ENCODE results near the gene MINK1. TPM values are rescaled to one million over a fixed set of nuclear protein-coding genes. Genes with fewer than 3 reads are reported as not detected.

Gene MINK1
- total and polyA plus RNA-seq, 2 of the 8 experiments (the other 6 are each of a cell fraction or from before 2014, with no cell fraction given), result 26.9 to 77.7 TPM

- TF ChIP-seq TBP (IDR thresholded peaks at IDR 0.05; ENCODE audit: low read depth, low read length) (no peak), POLR2AphosphoS5 (IDR thresholded peaks at IDR 0.05; ENCODE audit: low read depth, low read length) (no peak), YY1 (IDR thresholded peaks at IDR 0.05; ENCODE audit: low read depth, low read length) (no peak), GTF2F1 (IDR thresholded peaks at IDR 0.05; ENCODE audit: borderline replicate concordance, low read depth, low read length) (no peak), NANOG (IDR thresholded peaks at IDR 0.05; ENCODE audit: insufficient read depth, low read depth, low read length, poor library complexity, severe bottlenecking) (no peak)
These were observed 12.0 kb downstream of the MINK1 start (continued) for GRCh38 chr17:4845118-4845517.
